ENCODE measurements around the gene METTL24. TPM values are rescaled to one million over a fixed set of nuclear protein-coding genes. Genes with fewer than 3 reads are reported as not detected.

METTL24 gene
- total and polyA plus RNA-seq, 2 of the 8 experiments (the other 6 are each of a cell fraction or from before 2014, with no cell fraction given) = 0.30 to 0.39 TPM

DNA sequence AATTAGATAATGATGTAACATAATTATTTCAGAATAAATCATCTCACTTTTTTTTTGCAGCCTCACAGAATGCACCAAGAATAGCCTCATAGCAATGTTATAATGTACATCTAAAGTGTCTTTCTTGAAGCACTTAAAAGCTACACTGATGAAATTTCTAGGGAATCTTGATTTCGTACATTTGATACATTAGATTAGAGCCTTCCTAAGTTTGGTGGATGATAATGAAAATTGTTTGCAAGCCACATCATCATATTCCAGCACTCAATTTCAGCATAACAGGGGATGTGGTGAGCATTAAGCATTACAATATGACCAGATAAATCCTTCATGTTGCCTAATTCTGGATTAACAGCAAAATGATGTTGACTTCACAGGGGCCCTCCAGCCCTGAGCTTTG, 9.7 kb upstream of the METTL24 start:
- DNase-seq (ENCODE audit: low read depth in 1 of 2, low spot score in 2 of 2) = no peak
- Histone ChIP-seq H3K27ac (ENCODE audit: low read depth, low read length) (no peak overlapping the region), H2AFZ (ENCODE audit: low read length) (no peak overlapping the region), H3K79me2 (ENCODE audit: control insufficient read depth in 1 of 2, insufficient read depth in 2 of 2, low read length in 2 of 2) (no peaks in the 10 kb centered on the region), H4K8ac (ENCODE audit: extremely low read depth, insufficient read depth, low read length) (no peak overlapping the region), H3K4me1 (replicated peaks in 1 of 4; ENCODE audit: control insufficient read depth in 3 of 4, insufficient read depth in 4 of 4, low read length in 3 of 4) (peaks cover 0 to 13% (median 3%) of the 10 kb centered on the region in 4 experiments; a peak in 3 of 7 replicates), H3K14ac (ENCODE audit: insufficient read length) (no peak overlapping the region), H3K4me2 (ENCODE audit: insufficient read depth in 1 of 2, low read depth in 2 of 2, low read length in 2 of 2) (no peak overlapping the region), H3K4me3 (ENCODE audit: extremely low read depth in 1 of 4, insufficient read depth in 2 of 4, low read depth in 3 of 4, low read length in 4 of 4) (no peak overlapping the region), H3K18ac (ENCODE audit: extremely low read depth, low read length) (no peak overlapping the region), H3K9ac (replicated peaks in 1 of 4; ENCODE audit: extremely low read depth in 1 of 4, low read depth in 3 of 4, low read length in 3 of 4) (no peak overlapping the region), H2BK20ac (ENCODE audit: low read length) (no peak overlapping the region), H4K5ac (ENCODE audit: insufficient read length, low read depth, low read length) (no peak overlapping the region), H3K27me3 (replicated peaks in 1 of 4; ENCODE audit: control insufficient read depth in 3 of 4, extremely low read depth in 1 of 4, insufficient read depth in 3 of 4, low read length in 3 of 4) (no peaks in the 10 kb centered on the region), H2AK5ac (ENCODE audit: low read depth, low read length) (no peak overlapping the region), H4K91ac (replicated peaks; ENCODE audit: insufficient read length, low read length) (no peak overlapping the region), H3K4ac (replicated peaks; ENCODE audit: insufficient read length, low read depth, low read length) (no peak overlapping the region), H3K23me2 (ENCODE audit: low read depth, low read length) (no peaks in the 10 kb centered on the region; the same call in 1 of the 2 replicates), H3K36me3 (ENCODE audit: control insufficient read depth in 2 of 4, insufficient read depth in 4 of 4, low read length in 3 of 4) (no peaks in the 10 kb centered on the region), H3K23ac (ENCODE audit: insufficient read length) (no peak overlapping the region), H2BK120ac (replicated peaks; ENCODE audit: low read depth, low read length) (no peak overlapping the region), H2BK15ac (ENCODE audit: low read length) (no peak overlapping the region), H2BK5ac (ENCODE audit: low read depth, low read length) (no peak overlapping the region), H3K56ac (replicated peaks; ENCODE audit: insufficient read length, low read depth, low read length) (no peak overlapping the region), H4K20me1 (replicated peaks in 1 of 2; ENCODE audit: control insufficient read depth in 1 of 2, insufficient read depth in 2 of 2, low read length in 2 of 2) (no peaks in the 10 kb centered on the region), H3K9me3 (ENCODE audit: insufficient read depth in 2 of 2, low read depth in 1 of 2, low read length in 1 of 2) (no peaks in the 10 kb centered on the region), H3K79me1 (ENCODE audit: low read depth, low read length) (no peaks in the 10 kb centered on the region), H2BK12ac (ENCODE audit: low read depth, low read length) (no peak overlapping the region)
- ChIA-PET CTCF (ENCODE audit: partially characterized antibody) (interaction anchor here (0.8 to 1.3 kb wide), 3 partner anchors 12 to 26 kb away, joined by 3 to 7 read pairs (median 3); no protein-coding TSS in a partner anchor), POLR2A (ENCODE audit: partially characterized antibody) (no interaction called here)
- no peak for FAIRE-seq
- WGBS, 2 experiments (ENCODE audit: extremely low coverage in 1 of 2, insufficient coverage in 1 of 2, insufficient read length in 1 of 2, insufficient replicate concordance in 2 of 2, low coverage in 1 of 2, low lambda C conversion rate in 2 of 2, missing lambda C conversion rate in 1 of 2) = 88% methylated on average over 1 of the region's 1 CpG; no CpG with 5 or more reads in 1 of the 2 experiments
- TF ChIP-seq, protein P1, sequence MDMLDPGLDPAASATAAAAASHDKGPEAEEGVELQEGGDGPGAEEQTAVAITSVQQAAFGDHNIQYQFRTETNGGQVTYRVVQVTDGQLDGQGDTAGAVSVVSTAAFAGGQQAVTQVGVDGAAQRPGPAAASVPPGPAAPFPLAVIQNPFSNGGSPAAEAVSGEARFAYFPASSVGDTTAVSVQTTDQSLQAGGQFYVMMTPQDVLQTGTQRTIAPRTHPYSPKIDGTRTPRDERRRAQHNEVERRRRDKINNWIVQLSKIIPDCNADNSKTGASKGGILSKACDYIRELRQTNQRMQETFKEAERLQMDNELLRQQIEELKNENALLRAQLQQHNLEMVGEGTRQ (IDR thresholded peaks at IDR 0.05; ENCODE audit: low read length) = no peak
- TF ChIP-seq SP4 (IDR thresholded peaks at IDR 0.05; ENCODE audit: low read length) = no peak
- TF ChIP-seq EZH2 (IDR thresholded peaks at IDR 0.05; ENCODE audit: low read depth, low read length, severe bottlenecking) = no peak
- TF ChIP-seq TEAD4 (IDR thresholded peaks at IDR 0.05; ENCODE audit: low read depth, low read length) = no peak
- no peak for TF ChIP-seq KDM5A (IDR thresholded peaks at IDR 0.05; ENCODE audit: low read length)
- TF ChIP-seq, protein P2, sequence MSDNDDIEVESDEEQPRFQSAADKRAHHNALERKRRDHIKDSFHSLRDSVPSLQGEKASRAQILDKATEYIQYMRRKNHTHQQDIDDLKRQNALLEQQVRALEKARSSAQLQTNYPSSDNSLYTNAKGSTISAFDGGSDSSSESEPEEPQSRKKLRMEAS (IDR thresholded peaks at IDR 0.05) = no peak
- TF ChIP-seq PHF8 (conservative IDR thresholded peaks at IDR 0.05; ENCODE audit: low read depth, low read length) = no peak
- TF ChIP-seq POLR2AphosphoS5 (IDR thresholded peaks at IDR 0.05; ENCODE audit: low read depth, low read length) = no peak
- TF ChIP-seq TAF7 (optimal IDR thresholded peaks at IDR 0.05; ENCODE audit: borderline replicate concordance, low read depth, low read length) = no peak
- TF ChIP-seq BCL11A (IDR thresholded peaks at IDR 0.05; ENCODE audit: low read depth in 2 of 2, low read length in 2 of 2) = no peak
- TF ChIP-seq, protein P3, sequence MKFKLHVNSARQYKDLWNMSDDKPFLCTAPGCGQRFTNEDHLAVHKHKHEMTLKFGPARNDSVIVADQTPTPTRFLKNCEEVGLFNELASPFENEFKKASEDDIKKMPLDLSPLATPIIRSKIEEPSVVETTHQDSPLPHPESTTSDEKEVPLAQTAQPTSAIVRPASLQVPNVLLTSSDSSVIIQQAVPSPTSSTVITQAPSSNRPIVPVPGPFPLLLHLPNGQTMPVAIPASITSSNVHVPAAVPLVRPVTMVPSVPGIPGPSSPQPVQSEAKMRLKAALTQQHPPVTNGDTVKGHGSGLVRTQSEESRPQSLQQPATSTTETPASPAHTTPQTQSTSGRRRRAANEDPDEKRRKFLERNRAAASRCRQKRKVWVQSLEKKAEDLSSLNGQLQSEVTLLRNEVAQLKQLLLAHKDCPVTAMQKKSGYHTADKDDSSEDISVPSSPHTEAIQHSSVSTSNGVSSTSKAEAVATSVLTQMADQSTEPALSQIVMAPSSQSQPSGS (IDR thresholded peaks at IDR 0.05; ENCODE audit: low read length) = no peak
- no peak for TF ChIP-seq CHD2 (IDR thresholded peaks at IDR 0.05; ENCODE audit: low read length)
